Transverse colon (tissue), 3 donors: Measurements from ENCODE around the gene LRRC75A.

Experiments
- CTCF ChIP-seq, 5 experiments: fragments of 200-600 bp in 3 of 5; fragments of 450-650 bp in 2 of 5; sonication (generic) in 3 of 5; IDR thresholded peaks; 1 replicate in 2 of 5; 2 replicates in 3 of 5; pipeline ENCODE4 v1.5.1; 2016 to 2017; ENCODE audit warnings: antibody characterized with exemption in 5 of 5, inconsistent platforms in 3 of 5, mild to moderate bottlenecking in 2 of 5, moderate library complexity in 1 of 5
- POLR2A ChIP-seq: fragments of 450-650 bp; IDR thresholded peaks from one replicate; pipeline ENCODE4 v1.6.1; 2016; ENCODE audit warnings: antibody characterized with exemption, mild to moderate bottlenecking, moderate library complexity

- TF ChIP-seq POLR2A (no peak), CTCF (IDR thresholded peaks at IDR 0.05) (no peak)
Measured at GRCh38 chr17:16425202-16425601, 66.8 kb downstream of the LRRC75A start.
